ENCODE results near the gene RIPPLY2. TPM values are rescaled to one million over a fixed set of nuclear protein-coding genes. Genes with fewer than 3 reads are reported as not detected.
A peak's percentile ranks its signal among the peaks of the same experiment; 100 is the strongest.
"Not testable (repeated sequence)": the region's sequence is repeated elsewhere in the genome, so short reads cannot be mapped to it uniquely, and the experiment has no call there.

The RIPPLY2 gene, protein sequence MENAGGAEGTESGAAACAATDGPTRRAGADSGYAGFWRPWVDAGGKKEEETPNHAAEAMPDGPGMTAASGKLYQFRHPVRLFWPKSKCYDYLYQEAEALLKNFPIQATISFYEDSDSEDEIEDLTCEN
- not detected in 2 replicates for total RNA-seq (2014; rRNA removed; shearing (Covaris generic); ENCODE audit: low replicate concordance)

GRCh38 chr6:83853178-83854000, at the start of gene RIPPLY2:
Gene RIPPLY2 (plus strand): TSS chr6:83853360. CDS start chr6:83853417, 57 bp downstream.
- DNase-seq (ENCODE audit: low read depth) = no peak
- in situ Hi-C loops (cut with HindIII; ENCODE audit: low pct_unique_long_range_greater_than_20kb, low sequenced_read_pairs) = no loop called here

DNA sequence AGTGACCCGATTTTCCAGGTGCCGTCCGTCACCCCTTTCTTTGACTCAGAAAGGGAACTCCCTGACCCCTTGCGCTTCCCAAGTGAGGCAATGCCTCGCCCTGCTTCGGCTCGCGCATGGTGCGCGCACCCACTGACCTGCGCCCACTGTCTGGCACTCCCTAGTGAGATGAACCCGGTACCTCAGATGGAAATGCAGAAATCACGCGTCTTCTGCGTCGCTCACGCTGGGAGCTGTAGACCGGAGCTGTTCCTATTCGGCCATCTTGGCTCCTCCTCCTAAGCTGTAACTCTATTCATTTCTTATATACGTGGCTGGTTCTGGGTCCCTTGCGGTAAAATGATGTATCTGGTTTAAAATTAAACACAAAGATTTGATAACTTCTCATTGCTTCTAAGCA, 49.7 kb upstream of the RIPPLY2 start:
- in situ Hi-C loops (cut with HindIII; ENCODE audit: low pct_unique_long_range_greater_than_20kb, low sequenced_read_pairs); DNase-seq (ENCODE audit: low read depth): not testable (repeated sequence)

- DNase-seq (ENCODE audit: low read depth) = no peak
- in situ Hi-C loops (cut with HindIII; ENCODE audit: low pct_unique_long_range_greater_than_20kb, low sequenced_read_pairs) = no loop called here
Observed at GRCh38 chr6:83804886-83805285, 48.3 kb upstream of the RIPPLY2 start.

- DNase-seq (ENCODE audit: low read depth) = no peak
- in situ Hi-C loops (cut with HindIII; ENCODE audit: low pct_unique_long_range_greater_than_20kb, low sequenced_read_pairs) = no loop called here
Observed at GRCh38 chr6:83808005-83808404, 45.2 kb upstream of the RIPPLY2 start.

GRCh38 chr6:83808926-83809325, 44.2 kb upstream of the RIPPLY2 start:
- no peak for DNase-seq (ENCODE audit: low read depth)
- in situ Hi-C loops (cut with HindIII; ENCODE audit: low pct_unique_long_range_greater_than_20kb, low sequenced_read_pairs) = no loop called here

- no peak for DNase-seq (ENCODE audit: low read depth)
- in situ Hi-C loops (cut with HindIII; ENCODE audit: low pct_unique_long_range_greater_than_20kb, low sequenced_read_pairs) = no loop called here
Observed at GRCh38 chr6:83812595-83812994, 40.6 kb upstream of the RIPPLY2 start.

DNA sequence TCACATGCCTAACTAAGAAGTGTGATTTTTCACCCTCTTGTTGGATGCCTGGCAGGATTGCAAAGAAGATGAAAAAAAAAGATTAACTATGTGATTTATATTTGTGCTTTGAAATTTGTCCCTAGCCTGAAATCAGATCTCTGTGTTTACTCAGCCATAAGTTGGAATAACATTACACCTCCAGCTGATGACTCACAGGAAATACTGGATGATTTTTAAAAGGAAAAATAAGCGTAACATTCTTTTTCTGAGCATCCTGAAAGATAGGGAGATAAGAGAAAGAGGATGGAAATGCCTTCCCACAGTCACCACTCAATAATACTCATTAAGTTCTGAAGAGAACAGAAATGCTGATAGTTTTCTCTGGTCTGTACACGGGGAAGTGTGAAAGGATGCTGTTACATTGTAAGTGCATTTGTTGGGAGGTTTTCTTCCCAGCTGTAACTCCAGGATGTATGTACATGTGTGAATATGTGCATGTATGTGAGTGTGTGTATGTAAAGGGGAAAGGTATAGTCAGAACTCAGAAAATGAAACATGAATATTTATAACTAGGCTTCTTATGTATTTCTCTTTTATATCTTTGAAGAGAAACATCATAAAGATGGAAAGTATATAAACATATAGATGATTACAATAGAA, 37.4 kb upstream of the RIPPLY2 start:
- in situ Hi-C loops (cut with HindIII; ENCODE audit: low pct_unique_long_range_greater_than_20kb, low sequenced_read_pairs) = no loop called here
- DNase-seq (ENCODE audit: low read depth) = peak; percentile 77

- in situ Hi-C loops (cut with HindIII; ENCODE audit: low pct_unique_long_range_greater_than_20kb, low sequenced_read_pairs) = no loop called here
- no peak for DNase-seq (ENCODE audit: low read depth)
Observed at GRCh38 chr6:83822629-83823169, 30.5 kb upstream of the RIPPLY2 start.

DNA sequence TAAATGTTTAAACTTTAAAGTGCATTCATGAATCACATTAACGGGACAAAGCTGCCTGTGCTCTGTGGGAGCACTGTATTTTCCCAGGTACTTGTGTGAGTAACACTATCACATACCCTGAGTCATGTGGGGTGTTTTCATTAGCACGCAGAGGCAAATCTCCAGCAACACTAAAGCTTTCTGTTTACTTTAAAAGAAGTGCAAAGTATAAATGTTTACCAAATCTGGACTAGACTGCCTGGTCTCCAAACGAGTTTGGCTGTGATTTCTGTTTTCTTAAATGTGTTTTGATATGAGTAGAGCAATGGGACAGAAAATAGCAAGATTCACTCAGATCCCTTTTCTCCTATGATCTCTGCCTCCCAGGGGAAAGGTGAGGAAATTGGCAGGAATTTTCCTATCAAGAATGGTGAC, 28.8 kb upstream of the RIPPLY2 start:
- peak; percentile 60 for DNase-seq (ENCODE audit: low read depth)
- in situ Hi-C loops (cut with HindIII; ENCODE audit: low pct_unique_long_range_greater_than_20kb, low sequenced_read_pairs) = no loop called here

DNA sequence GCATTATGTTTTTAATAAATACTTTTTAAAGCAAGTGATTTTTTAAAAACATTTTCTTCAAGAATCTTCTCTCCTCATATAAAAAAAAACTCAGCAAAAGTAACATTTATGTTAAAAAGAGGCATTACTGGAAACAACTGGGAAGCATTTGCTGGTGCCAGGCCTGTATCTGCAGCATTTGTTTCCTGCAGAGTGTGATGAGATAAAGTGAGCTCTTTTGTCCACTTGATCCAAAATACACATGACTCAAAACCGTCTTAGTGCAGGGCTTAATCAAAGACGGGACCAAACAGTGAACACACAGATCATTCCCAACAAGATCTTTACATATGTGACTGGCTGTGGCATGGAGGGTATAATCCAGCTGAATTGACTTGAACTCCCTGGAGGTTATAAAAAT, 28.3 kb upstream of the RIPPLY2 start:
- in situ Hi-C loops (cut with HindIII; ENCODE audit: low pct_unique_long_range_greater_than_20kb, low sequenced_read_pairs) = no loop called here
- no peak for DNase-seq (ENCODE audit: low read depth)

DNA sequence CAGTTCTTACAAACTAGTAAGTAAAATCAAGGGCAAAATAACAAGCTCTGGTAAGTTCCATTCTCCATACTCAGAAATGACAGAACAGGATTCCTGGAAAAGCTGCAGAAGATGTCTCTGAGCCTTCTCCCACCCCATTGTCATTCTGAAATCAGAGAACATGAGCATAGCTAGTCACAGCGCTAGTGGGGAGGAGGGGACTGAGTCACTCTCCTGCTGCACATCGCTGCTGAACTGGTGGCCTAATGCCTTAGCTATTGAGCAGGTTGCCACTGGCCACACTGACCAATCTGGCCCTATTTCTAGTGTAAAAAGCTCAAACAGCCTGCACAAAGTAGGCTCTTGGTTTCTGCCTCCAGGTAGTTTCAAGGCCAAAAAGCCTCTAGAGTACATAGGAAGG, 26.1 kb upstream of the RIPPLY2 start:
- in situ Hi-C loops (cut with HindIII; ENCODE audit: low pct_unique_long_range_greater_than_20kb, low sequenced_read_pairs) = no loop called here
- DNase-seq (ENCODE audit: low read depth) = no peak

DNA sequence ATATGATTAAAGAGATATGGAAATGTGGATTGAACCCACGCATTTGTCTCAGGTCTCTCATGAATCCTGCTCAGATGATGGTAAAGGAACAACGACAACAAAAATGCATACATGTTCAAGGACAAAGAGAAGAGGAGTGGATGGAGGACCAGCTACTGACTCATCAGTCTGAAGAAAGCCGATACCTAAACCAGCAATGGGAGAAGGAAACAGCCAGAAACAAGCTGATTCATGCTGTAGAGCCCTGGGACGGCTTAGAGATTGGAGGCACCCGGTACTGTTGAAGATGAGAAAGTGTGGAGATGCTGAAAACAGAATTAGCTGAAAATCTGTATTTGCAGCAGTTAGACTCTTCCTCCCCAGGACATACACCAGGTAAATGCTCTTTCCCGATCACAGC, 14.4 kb upstream of the RIPPLY2 start:
- DNase-seq (ENCODE audit: low read depth) = no peak
- in situ Hi-C loops (cut with HindIII; ENCODE audit: low pct_unique_long_range_greater_than_20kb, low sequenced_read_pairs) = no loop called here

DNA sequence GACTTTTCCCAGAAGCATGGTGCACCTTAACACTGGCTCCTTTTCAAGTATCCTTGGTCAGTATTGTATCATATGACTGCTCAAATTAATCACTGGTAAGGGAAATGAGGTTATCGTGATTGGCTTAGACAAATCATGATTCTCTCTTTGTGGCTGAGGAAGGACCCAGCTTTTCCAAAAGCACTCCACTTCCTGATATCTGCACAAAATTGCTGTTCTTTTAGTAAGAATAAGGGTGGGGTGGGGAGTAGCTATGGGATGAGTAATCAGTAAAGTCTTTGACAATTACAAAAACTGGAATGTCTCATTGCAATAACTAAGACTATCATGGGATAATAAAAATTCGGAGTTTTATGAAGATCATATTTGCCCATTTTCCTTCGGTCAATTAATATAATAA, 9.0 kb upstream of the RIPPLY2 start:
- in situ Hi-C loops (cut with HindIII; ENCODE audit: low pct_unique_long_range_greater_than_20kb, low sequenced_read_pairs) = no loop called here

GRCh38 chr6:83846291-83846690, 6.9 kb upstream of the RIPPLY2 start:
- DNase-seq (ENCODE audit: low read depth) = no peak
- in situ Hi-C loops (cut with HindIII; ENCODE audit: low pct_unique_long_range_greater_than_20kb, low sequenced_read_pairs) = no loop called here

More for the DNA sequence above, 9.0 kb upstream of the RIPPLY2 start:
- no peak for DNase-seq (ENCODE audit: low read depth)

- DNase-seq (ENCODE audit: low read depth) = no peak
- in situ Hi-C loops (cut with HindIII; ENCODE audit: low pct_unique_long_range_greater_than_20kb, low sequenced_read_pairs) = no loop called here
Observed at GRCh38 chr6:83847179-83847578, 6.0 kb upstream of the RIPPLY2 start.

DNA sequence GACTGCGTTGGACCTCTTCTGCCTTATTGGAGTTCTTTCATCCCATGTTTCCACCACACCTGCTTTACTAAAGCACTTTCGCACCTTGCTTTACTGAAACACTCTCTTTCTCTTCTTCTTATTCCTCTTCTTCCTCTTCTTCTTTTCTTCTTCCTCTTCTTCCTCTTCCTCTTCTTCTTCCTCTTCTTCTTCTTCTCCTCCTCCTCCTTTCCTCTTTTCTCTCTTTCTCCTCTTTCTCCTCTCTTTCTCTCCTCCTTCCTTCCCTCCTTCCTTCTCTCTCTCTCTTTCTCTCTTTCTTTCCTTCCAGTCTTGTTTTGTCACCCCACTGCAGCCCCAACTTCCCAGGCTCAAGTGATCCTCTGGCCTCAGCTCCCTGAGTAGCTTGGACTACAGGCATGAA, 4.0 kb upstream of the RIPPLY2 start:
- in situ Hi-C loops (cut with HindIII; ENCODE audit: low pct_unique_long_range_greater_than_20kb, low sequenced_read_pairs) = no loop called here
- DNase-seq (ENCODE audit: low read depth) = no peak

GRCh38 chr6:83849610-83850009, 3.5 kb upstream of the RIPPLY2 start:
- in situ Hi-C loops (cut with HindIII; ENCODE audit: low pct_unique_long_range_greater_than_20kb, low sequenced_read_pairs) = no loop called here

GRCh38 chr6:83852528-83853177, 507 bp upstream of the RIPPLY2 start:
- in situ Hi-C loops (cut with HindIII; ENCODE audit: low pct_unique_long_range_greater_than_20kb, low sequenced_read_pairs) = no loop called here

More at GRCh38 chr6:83849610-83850009, 3.5 kb upstream of the RIPPLY2 start:
- DNase-seq (ENCODE audit: low read depth) = no peak

More at GRCh38 chr6:83852528-83853177, 507 bp upstream of the RIPPLY2 start:
- no peak for DNase-seq (ENCODE audit: low read depth)
